HCT116 (cell line): ENCODE data around the gene TRPV2. TPM values are rescaled to one million over a fixed set of nuclear protein-coding genes. Genes with fewer than 3 reads are reported as not detected.

Experiments
- ATAC-seq: fragments of 200-7000 bp; cut with Tn5 transposase; 2 replicates; pipeline ENCODE4 v1.9.1; 2020; ENCODE audit warnings: mild to moderate bottlenecking, moderate library complexity
- BruUV-seq: library from RNA; stranded (reverse); fragments of 400-500 nt; replicated peaks from 2 replicates; lab custom pipeline; 2021; lab: Mats Ljungman, UMichigan
- CTCF ChIA-PET: fragments of 300-600 bp; sonication (Branson Sonifier 250); formaldehyde crosslinking; loops from one replicate; lab custom pipeline; 2021; ENCODE audit warnings: antibody characterized with exemption; lab: Charles Lee
- POLR2A ChIA-PET: fragments of 300-600, 350-600 bp; sonication (Branson Sonifier 250); formaldehyde crosslinking; loops from one replicate; lab custom pipeline; 2021; ENCODE audit warnings: antibody characterized with exemption; lab: Charles Lee
- RAD21 ChIA-PET, 2 experiments: fragments of 300-600 bp; sonication (Branson Sonifier 250); formaldehyde crosslinking; loops; one replicate each; lab custom pipeline; 2023; ENCODE audit warnings: low total read pairs in 2 of 2; ENCODE audit not compliant: uncharacterized antibody in 2 of 2, unreplicated experiment in 2 of 2, low non-redundant PET in 1 of 2; lab: Charles Lee
- DNase-seq: peaks from one replicate; pipeline ENCODE4 v3.0.0-alpha.2; 2010; ENCODE audit warnings: low read depth, low spot score
- H2AFZ ChIP-seq: fragments of 200-600 bp; shearing (Covaris generic), sonication (generic); 2 replicates; pipeline ENCODE4 v1.6.1; 2017; ENCODE audit warnings: low read depth, mixed run types, mixed read lengths, antibody characterized with exemption, low read length; ENCODE audit not compliant: poor library complexity, severe bottlenecking
- H3K27ac ChIP-seq: 2 replicates; pipeline ENCODE4 v1.5.1; 2012; ENCODE audit warnings: low read depth, low read length
- H3K27me3 ChIP-seq: fragments of 200-600 bp; sonication (generic); 2 replicates; pipeline ENCODE4 v1.6.1; 2016; ENCODE audit warnings: mixed run types, low read length, mixed read lengths; ENCODE audit not compliant: insufficient read depth
- H3K36me3 ChIP-seq, 2 experiments: fragments of 200-500 bp in 1 of 2; fragments of 200-600 bp in 1 of 2; sonication (Bioruptor generic) in 1 of 2; sonication (generic) in 1 of 2; 2 replicates each; pipeline versions ENCODE4 v1.5.1 to v1.6.1; 2014 to 2016; ENCODE audit warnings: low read length in 2 of 2, inconsistent platforms in 1 of 2, mixed read lengths in 1 of 2, mixed run types in 1 of 2; ENCODE audit not compliant: insufficient read depth in 2 of 2, control insufficient read depth in 1 of 2
- H3K4me1 ChIP-seq, 2 experiments: fragments of 200-600 bp in 1 of 2; sonication (generic) in 1 of 2; 2 replicates each; pipeline versions ENCODE4 v1.5.1 to v1.6.1; 2012 to 2017; ENCODE audit warnings: low read length in 2 of 2, inconsistent platforms in 1 of 2, mild to moderate bottlenecking in 1 of 2, mixed read lengths in 1 of 2, mixed run types in 1 of 2, moderate library complexity in 1 of 2; ENCODE audit not compliant: insufficient read depth in 2 of 2, control insufficient read depth in 1 of 2
- H3K4me2 ChIP-seq: fragments of 200-600 bp; sonication (generic); 2 replicates; pipeline ENCODE4 v1.6.1; 2017; ENCODE audit warnings: mixed run types, low read length, mixed read lengths
- H3K4me3 ChIP-seq, 2 experiments: fragments of 200-600 bp in 1 of 2; sonication (generic) in 1 of 2; replicated peaks in 1 of 2; 2 replicates each; pipeline ENCODE4 v1.5.1; 2011 to 2016; ENCODE audit warnings: low read length in 2 of 2, control low read depth in 1 of 2, low read depth in 1 of 2, mild to moderate bottlenecking in 1 of 2, mixed read lengths in 1 of 2, mixed run types in 1 of 2
- H3K79me2 ChIP-seq: fragments of 200-600 bp; sonication (generic); 2 replicates; pipeline ENCODE4 v1.6.1; 2017; ENCODE audit warnings: mild to moderate bottlenecking, mixed run types, low read length, moderate library complexity, mixed read lengths; ENCODE audit not compliant: insufficient read depth
- H3K9ac ChIP-seq: fragments of 200-600 bp; sonication (generic); 2 replicates; pipeline ENCODE4 v1.6.1; 2016; ENCODE audit warnings: low read length, mixed read lengths
- H3K9me2 ChIP-seq: fragments of 200-600 bp; sonication (generic), shearing (Covaris generic); 2 replicates; pipeline ENCODE4 v1.6.1; 2017; ENCODE audit warnings: mixed run types, mild to moderate bottlenecking, moderate library complexity; ENCODE audit not compliant: insufficient read depth
- H3K9me3 ChIP-seq, 2 experiments: fragments of 200-500 bp in 1 of 2; fragments of 200-600 bp in 1 of 2; sonication (Bioruptor generic) in 1 of 2; sonication (generic) in 1 of 2; 2 replicates each; pipeline ENCODE4 v1.6.1; 2014 to 2017; ENCODE audit warnings: low read length in 2 of 2, mixed read lengths in 2 of 2, inconsistent platforms in 1 of 2, low read depth in 1 of 2, mild to moderate bottlenecking in 1 of 2, mixed run types in 1 of 2, moderate library complexity in 1 of 2; ENCODE audit not compliant: control insufficient read depth in 1 of 2, insufficient read depth in 1 of 2
- H4K20me1 ChIP-seq: fragments of 200-600 bp; sonication (generic), shearing (Covaris generic); 2 replicates; pipeline ENCODE4 v1.6.1; 2017; ENCODE audit warnings: mixed run types, mild to moderate bottlenecking, moderate library complexity; ENCODE audit not compliant: insufficient read depth
- CBX3 ChIP-seq: IDR thresholded peaks from 2 replicates; pipeline ENCODE4 v1.6.1; 2012; ENCODE audit warnings: low read depth
- EGR1 ChIP-seq: IDR thresholded peaks from 2 replicates; pipeline ENCODE4 v1.6.1; 2012; ENCODE audit warnings: low read depth
- ELF1 ChIP-seq: IDR thresholded peaks from 2 replicates; pipeline ENCODE4 v1.6.1; 2012; ENCODE audit warnings: low read depth, borderline replicate concordance
- EZH2 ChIP-seq: fragments of 200-600 bp; sonication (generic); IDR thresholded peaks from 2 replicates; pipeline ENCODE4 v1.6.1; 2017; ENCODE audit warnings: antibody characterized with exemption, mixed run types
- EZH2phosphoT487 ChIP-seq: fragments of 200-600 bp; IDR thresholded peaks from 2 replicates; pipeline ENCODE4 v1.6.1; 2018; ENCODE audit warnings: antibody characterized with exemption, borderline replicate concordance
- FOSL1 ChIP-seq: IDR thresholded peaks from 2 replicates; pipeline ENCODE4 v1.6.1; 2012; ENCODE audit warnings: low read depth
- JUND ChIP-seq: IDR thresholded peaks from 2 replicates; pipeline ENCODE4 v1.6.1; 2012
- POLR2A ChIP-seq: IDR thresholded peaks from 2 replicates; pipeline ENCODE4 v1.7.0; 2011; ENCODE audit warnings: borderline replicate concordance; ENCODE audit not compliant: insufficient read depth, insufficient read length; ENCODE audit errors: extremely low read depth
- POLR2AphosphoS5 ChIP-seq: IDR thresholded peaks from 2 replicates; pipeline ENCODE4 v1.6.1; 2011; ENCODE audit warnings: mild to moderate bottlenecking, low read depth, low read length, moderate library complexity
- SIN3A ChIP-seq: IDR thresholded peaks from 2 replicates; pipeline ENCODE4 v1.6.1; 2012; ENCODE audit warnings: low read depth
- SP1 ChIP-seq: IDR thresholded peaks from 2 replicates; pipeline ENCODE4 v1.6.1; 2012; ENCODE audit warnings: low read depth
- SRF ChIP-seq: IDR thresholded peaks from 2 replicates; pipeline ENCODE4 v1.6.1; 2012; ENCODE audit warnings: low read depth
- TCF7L2 ChIP-seq: IDR thresholded peaks from 2 replicates; pipeline ENCODE4 v1.7.0; 2011; ENCODE audit warnings: borderline replicate concordance, inconsistent platforms; ENCODE audit not compliant: insufficient read depth, insufficient read length; ENCODE audit errors: extremely low read depth
- ZFX ChIP-seq: fragments of 450-650 bp; IDR thresholded peaks from 2 replicates; pipeline ENCODE4 v1.6.1; 2017
- ZNF274 ChIP-seq: fragments of 200-500 bp; sonication (Bioruptor generic); IDR thresholded peaks from 2 replicates; pipeline ENCODE4 v1.6.1; 2014; ENCODE audit warnings: mild to moderate bottlenecking, low read depth, low read length, inconsistent platforms
- intact Hi-C: fragments of 100-400 bp; cut with micrococcal nuclease; formaldehyde crosslinking; loops from 2 replicates; pipeline ENCODE4 v1.10.0; 2022
- total RNA-seq: library from RNA; stranded (reverse); gene quantifications from one replicate; pipeline ENCODE4 v1.2.1, GENCODE V29; 2021; ENCODE audit not compliant: unreplicated experiment
- TF ChIP-seq, protein P1 (sequence below): IDR thresholded peaks from 2 replicates; pipeline ENCODE4 v1.6.1; 2012
- TF ChIP-seq, protein P2 (sequence below): IDR thresholded peaks from 2 replicates; pipeline ENCODE4 v1.6.1; 2012
- TF ChIP-seq, protein P3 (sequence below): IDR thresholded peaks from 2 replicates; pipeline ENCODE4 v1.6.1; 2011; ENCODE audit warnings: mild to moderate bottlenecking, low read length, moderate library complexity; ENCODE audit not compliant: insufficient replicate concordance; ENCODE audit errors: extremely low read depth
- TF ChIP-seq, protein P4 (sequence below), 3 experiments: fragments of 200-600 bp in 1 of 3; sonication (generic) in 1 of 3; IDR thresholded peaks in 2 of 3; conservative IDR thresholded peaks in 1 of 3; 2 replicates each; pipeline ENCODE4 v1.5.1; 2012 to 2017; ENCODE audit warnings: low read depth in 2 of 3, low read length in 2 of 3, antibody characterized with exemption in 1 of 3, borderline replicate concordance in 1 of 3, control low read depth in 1 of 3, mild to moderate bottlenecking in 1 of 3, mixed read lengths in 1 of 3, mixed run types in 1 of 3, moderate library complexity in 1 of 3; ENCODE audit not compliant: insufficient read depth in 1 of 3

The TRPV2 gene
- total RNA-seq, 1 experiment from 2014 or later, result 2.7 TPM

DNA sequence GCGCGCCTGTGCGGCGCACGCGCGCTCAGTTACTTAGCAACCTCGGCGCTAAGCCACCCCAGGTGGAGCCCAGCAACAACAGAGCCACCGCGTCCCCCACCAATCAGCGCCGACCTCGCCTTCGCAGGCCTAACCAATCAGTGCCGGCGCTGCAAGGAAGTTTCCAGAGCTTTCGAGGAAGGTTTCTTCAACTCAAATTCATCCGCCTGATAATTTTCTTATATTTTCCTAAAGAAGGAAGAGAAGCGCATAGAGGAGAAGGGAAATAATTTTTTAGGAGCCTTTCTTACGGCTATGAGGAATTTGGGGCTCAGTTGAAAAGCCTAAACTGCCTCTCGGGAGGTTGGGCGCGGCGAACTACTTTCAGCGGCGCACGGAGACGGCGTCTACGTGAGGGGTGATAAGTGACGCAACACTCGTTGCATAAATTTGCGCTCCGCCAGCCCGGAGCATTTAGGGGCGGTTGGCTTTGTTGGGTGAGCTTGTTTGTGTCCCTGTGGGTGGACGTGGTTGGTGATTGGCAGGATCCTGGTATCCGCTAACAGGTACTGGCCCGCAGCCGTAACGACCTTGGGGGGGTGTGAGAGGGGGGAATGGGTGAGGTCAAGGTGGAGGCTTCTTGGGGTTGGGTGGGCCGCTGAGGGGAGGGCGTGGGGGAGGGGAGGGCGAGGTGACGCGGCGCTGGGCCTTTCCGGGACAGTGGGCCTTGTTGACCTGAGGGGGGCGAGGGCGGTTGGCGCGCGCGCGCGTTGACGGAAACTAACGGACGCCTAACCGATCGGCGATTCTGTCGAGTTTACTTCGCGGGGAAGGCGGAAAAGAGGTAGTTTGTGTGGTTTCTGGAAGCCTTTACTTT lies 34.5 kb upstream of the TRPV2 start, which contains the start of gene UBB:
TSS of gene UBB (plus strand) at position 452 of the 856 bp plus-strand sequence. CDS start 817 bp downstream, outside the sequence.
- DNase-seq (peak; percentile 95), ATAC-seq (peak; percentile 95)
- Histone ChIP-seq H4K20me1 (peaks cover 9% of the 10 kb centered on the region; the same call in 1 of the 2 replicates), H3K9me2 (no peaks in the 10 kb centered on the region), H3K9ac (peak within 1 kb of the TSS; percentile 80), H3K4me1 (peaks cover 11 to 38% of the 10 kb centered on the region in 2 experiments; a peak in 3 of 4 replicates), H3K27ac (peak within 1 kb of the TSS; percentile 95), H3K4me2 (peak within 1 kb of the TSS; percentile 75), H3K4me3 (peak within 1 kb of the TSS; percentile 86 to 96), H3K27me3 (no peaks in the 10 kb centered on the region), H3K9me3 (no peaks in the 10 kb centered on the region), H3K79me2 (peaks cover 27% of the 10 kb centered on the region), H3K36me3 (peaks cover 10 to 18% of the 10 kb centered on the region in 2 experiments; a peak in 2 of 4 replicates), H2AFZ (peak within 1 kb of the TSS; percentile 100)
- RAD21 ChIA-PET, result interaction anchor here in 1 of 2 experiments (0.8 kb wide), 1 partner anchor 95 kb away, joined by 3 read pairs; no protein-coding TSS in a partner anchor
- CTCF ChIA-PET, result interaction anchor here (1.0 kb wide), 1 partner anchor 47 kb away, joined by 7 read pairs; no protein-coding TSS in a partner anchor
- intact Hi-C loops, result loop anchor here (5.0 kb wide), 1 partner anchor 424 kb away; no protein-coding TSS in a partner anchor
- no TSS peak for BruUV-seq
- POLR2A ChIA-PET, result interaction anchor here (0.5 to 3.7 kb wide), 33 partner anchors 9 to 1790 kb away, joined by 3 to 38 read pairs (median 4); partner anchors contain the start of gene CENPV
- TF ChIP-seq FOSL1, result no peak
- peak; percentile 88 for TF ChIP-seq SIN3A
- peak; percentile 38 for TF ChIP-seq ZFX
- no peak for TF ChIP-seq EGR1
- TF ChIP-seq SRF, result no peak
- TF ChIP-seq, protein P1, sequence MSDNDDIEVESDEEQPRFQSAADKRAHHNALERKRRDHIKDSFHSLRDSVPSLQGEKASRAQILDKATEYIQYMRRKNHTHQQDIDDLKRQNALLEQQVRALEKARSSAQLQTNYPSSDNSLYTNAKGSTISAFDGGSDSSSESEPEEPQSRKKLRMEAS, result peak; percentile 54
- TF ChIP-seq, protein P2, sequence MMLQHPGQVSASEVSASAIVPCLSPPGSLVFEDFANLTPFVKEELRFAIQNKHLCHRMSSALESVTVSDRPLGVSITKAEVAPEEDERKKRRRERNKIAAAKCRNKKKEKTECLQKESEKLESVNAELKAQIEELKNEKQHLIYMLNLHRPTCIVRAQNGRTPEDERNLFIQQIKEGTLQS, result no peak
- TF ChIP-seq, protein P3, sequence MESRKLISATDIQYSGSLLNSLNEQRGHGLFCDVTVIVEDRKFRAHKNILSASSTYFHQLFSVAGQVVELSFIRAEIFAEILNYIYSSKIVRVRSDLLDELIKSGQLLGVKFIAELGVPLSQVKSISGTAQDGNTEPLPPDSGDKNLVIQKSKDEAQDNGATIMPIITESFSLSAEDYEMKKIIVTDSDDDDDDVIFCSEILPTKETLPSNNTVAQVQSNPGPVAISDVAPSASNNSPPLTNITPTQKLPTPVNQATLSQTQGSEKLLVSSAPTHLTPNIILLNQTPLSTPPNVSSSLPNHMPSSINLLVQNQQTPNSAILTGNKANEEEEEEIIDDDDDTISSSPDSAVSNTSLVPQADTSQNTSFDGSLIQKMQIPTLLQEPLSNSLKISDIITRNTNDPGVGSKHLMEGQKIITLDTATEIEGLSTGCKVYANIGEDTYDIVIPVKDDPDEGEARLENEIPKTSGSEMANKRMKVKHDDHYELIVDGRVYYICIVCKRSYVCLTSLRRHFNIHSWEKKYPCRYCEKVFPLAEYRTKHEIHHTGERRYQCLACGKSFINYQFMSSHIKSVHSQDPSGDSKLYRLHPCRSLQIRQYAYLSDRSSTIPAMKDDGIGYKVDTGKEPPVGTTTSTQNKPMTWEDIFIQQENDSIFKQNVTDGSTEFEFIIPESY, result peak; percentile 81
- TF ChIP-seq, protein P4, sequence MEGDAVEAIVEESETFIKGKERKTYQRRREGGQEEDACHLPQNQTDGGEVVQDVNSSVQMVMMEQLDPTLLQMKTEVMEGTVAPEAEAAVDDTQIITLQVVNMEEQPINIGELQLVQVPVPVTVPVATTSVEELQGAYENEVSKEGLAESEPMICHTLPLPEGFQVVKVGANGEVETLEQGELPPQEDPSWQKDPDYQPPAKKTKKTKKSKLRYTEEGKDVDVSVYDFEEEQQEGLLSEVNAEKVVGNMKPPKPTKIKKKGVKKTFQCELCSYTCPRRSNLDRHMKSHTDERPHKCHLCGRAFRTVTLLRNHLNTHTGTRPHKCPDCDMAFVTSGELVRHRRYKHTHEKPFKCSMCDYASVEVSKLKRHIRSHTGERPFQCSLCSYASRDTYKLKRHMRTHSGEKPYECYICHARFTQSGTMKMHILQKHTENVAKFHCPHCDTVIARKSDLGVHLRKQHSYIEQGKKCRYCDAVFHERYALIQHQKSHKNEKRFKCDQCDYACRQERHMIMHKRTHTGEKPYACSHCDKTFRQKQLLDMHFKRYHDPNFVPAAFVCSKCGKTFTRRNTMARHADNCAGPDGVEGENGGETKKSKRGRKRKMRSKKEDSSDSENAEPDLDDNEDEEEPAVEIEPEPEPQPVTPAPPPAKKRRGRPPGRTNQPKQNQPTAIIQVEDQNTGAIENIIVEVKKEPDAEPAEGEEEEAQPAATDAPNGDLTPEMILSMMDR (IDR thresholded peaks at IDR 0.05 in 2 of 3, conservative IDR thresholded peaks at IDR 0.05 in 1 of 3; ENCODE audit: borderline replicate concordance in 1 of 3, insufficient read depth in 1 of 3, low read depth in 2 of 3, low read length in 2 of 3), result no peak
- no peak for TF ChIP-seq EZH2
- TF ChIP-seq POLR2AphosphoS5, result peak; percentile 100
- TF ChIP-seq EZH2phosphoT487, result no peak
- peak; percentile 43; the same call in 1 of the 2 replicates for TF ChIP-seq JUND
- peak; percentile 88 for TF ChIP-seq SP1
- TF ChIP-seq POLR2A, result peak; percentile 98
- no peak for TF ChIP-seq ZNF274
- no peak; the same call in 1 of the 2 replicates for TF ChIP-seq ELF1
- TF ChIP-seq TCF7L2, result peak; percentile 58
- peak; percentile 88; the same call in 1 of the 2 replicates for TF ChIP-seq CBX3
